GM12878 (cell line): ENCODE measurements around the gene GID8. TPM values are rescaled to one million over a fixed set of nuclear protein-coding genes. Genes with fewer than 3 reads are reported as not detected.

Experiments used
- ATAC-seq: fragments of 200-7000 bp; cut with Tn5 transposase; 3 replicates; pipeline ENCODE4 v1.9.1; 2020; ENCODE audit warnings: mild to moderate bottlenecking, moderate library complexity
- BruUV-seq: library from RNA; stranded (reverse); fragments of 400-500 nt; replicated peaks from 2 replicates; lab custom pipeline; 2021; lab: Mats Ljungman, UMichigan
- CTCF ChIA-PET: fragments of 300-600 bp; sonication (Branson Sonifier 250); formaldehyde crosslinking; extraction: SDS; loops from one replicate; lab custom pipeline; 2021; ENCODE audit warnings: inconsistent platforms; lab: Yijun Ruan, JAX
- POLR2A ChIA-PET: fragments of 350-600 bp; formaldehyde crosslinking; extraction: SDS; loops from one replicate; lab custom pipeline; 2021; ENCODE audit warnings: inconsistent platforms; lab: Charles Lee
- RAD21 ChIA-PET: fragments of 300-600 bp; sonication (Branson Sonifier 250); formaldehyde crosslinking; loops from one replicate; lab custom pipeline; 2023; ENCODE audit warnings: antibody characterized with exemption; ENCODE audit not compliant: unreplicated experiment; lab: Charles Lee
- SMC1A ChIA-PET: fragments of 300-600 bp; sonication (Branson Sonifier 250); formaldehyde crosslinking; loops from one replicate; lab custom pipeline; 2023; ENCODE audit not compliant: unreplicated experiment, uncharacterized antibody; lab: Charles Lee
- DNase-seq: peaks from one replicate; pipeline ENCODE4 v3.0.0-alpha.2; 2011; ENCODE audit warnings: low read depth, low spot score
- FAIRE-seq: peaks from 3 replicates; lab custom pipeline; 2011; peaks lifted over from hg19 to GRCh38; lab: Jason Lieb, UNC
- H2AFZ ChIP-seq: 2 replicates; pipeline ENCODE4 v1.6.0; 2011; ENCODE audit warnings: low read depth, low read length, control low read depth; ENCODE audit not compliant: control insufficient read depth
- H3K27ac ChIP-seq: 2 replicates; pipeline ENCODE4 v1.5.1; 2011; ENCODE audit warnings: control low read depth; ENCODE audit not compliant: control insufficient read depth, insufficient read depth
- H3K27me3 ChIP-seq, 2 experiments: replicated peaks in 1 of 2; 2 replicates each; pipeline versions ENCODE4 v1.6.0 to v1.6.1; 2011; ENCODE audit warnings: low read length in 1 of 2; ENCODE audit not compliant: control insufficient read depth in 2 of 2, insufficient read depth in 2 of 2
- H3K36me3 ChIP-seq, 2 experiments: 2 replicates each; pipeline ENCODE4 v1.5.1; 2011; ENCODE audit warnings: low read length in 1 of 2; ENCODE audit not compliant: control insufficient read depth in 2 of 2, insufficient read depth in 2 of 2
- H3K4me1 ChIP-seq: 2 replicates; pipeline ENCODE4 v1.6.1; 2011; ENCODE audit warnings: mild to moderate bottlenecking, low read length, moderate library complexity, mixed read lengths; ENCODE audit not compliant: control insufficient read depth, insufficient read depth
- H3K4me2 ChIP-seq: 2 replicates; pipeline ENCODE4 v1.6.0; 2011; ENCODE audit warnings: control low read depth; ENCODE audit not compliant: control insufficient read depth, insufficient read depth
- H3K4me3 ChIP-seq: fragments of 200-600 bp; sonication (generic); 2 replicates; pipeline ENCODE4 v1.5.1; 2016
- H3K79me2 ChIP-seq: 2 replicates; pipeline ENCODE4 v1.6.0; 2011; ENCODE audit warnings: low read length; ENCODE audit not compliant: control insufficient read depth, insufficient read depth
- H3K9ac ChIP-seq: 2 replicates; pipeline ENCODE4 v1.8.0; 2011; ENCODE audit warnings: low read length, control low read depth, mixed read lengths; ENCODE audit not compliant: control insufficient read depth, insufficient read depth
- H3K9me3 ChIP-seq: replicated peaks from 3 replicates; pipeline ENCODE4 v1.5.1; 2011; ENCODE audit warnings: mild to moderate bottlenecking, low read length; ENCODE audit not compliant: control insufficient read depth, insufficient read depth
- H4K20me1 ChIP-seq: 2 replicates; pipeline ENCODE4 v1.6.0; 2011; ENCODE audit not compliant: control insufficient read depth, insufficient read depth
- IRF3 ChIP-seq: fragments of 450-650 bp; IDR thresholded peaks from 2 replicates; pipeline ENCODE4 v1.6.1; 2014; ENCODE audit warnings: mild to moderate bottlenecking
- KAT2A ChIP-seq: conservative IDR thresholded peaks from 2 replicates; pipeline ENCODE4 v1.6.1; 2011; ENCODE audit warnings: low read depth, low read length; ENCODE audit not compliant: control insufficient read depth
- KDM1A ChIP-seq: fragments of 200-600 bp; sonication (generic); IDR thresholded peaks from 2 replicates; pipeline ENCODE4 v1.6.1; 2016; ENCODE audit warnings: borderline replicate concordance
- SPI1 ChIP-seq: IDR thresholded peaks from 2 replicates; pipeline ENCODE4 v1.6.1; 2011; ENCODE audit warnings: low read depth, mild to moderate bottlenecking, low read length, moderate library complexity, borderline replicate concordance; ENCODE audit not compliant: insufficient read depth
- ZNF592 ChIP-seq: fragments of 450-650 bp; IDR thresholded peaks from 2 replicates; pipeline ENCODE4 v1.6.1; 2017; ENCODE audit warnings: mild to moderate bottlenecking, moderate library complexity
- ZNF622 ChIP-seq: fragments of 450-650 bp; IDR thresholded peaks from 2 replicates; pipeline ENCODE4 v1.6.1; 2017; ENCODE audit warnings: mild to moderate bottlenecking, inconsistent platforms
- ZZZ3 ChIP-seq: IDR thresholded peaks from 2 replicates; pipeline ENCODE4 v1.6.1; 2011; ENCODE audit warnings: low read depth; ENCODE audit not compliant: control insufficient read depth, insufficient read length
- WGBS: methylation state at CpG from one replicate; pipeline ENCODE4 v1.1.6; 2016; ENCODE audit warnings: low lambda C conversion rate; ENCODE audit not compliant: insufficient replicate concordance, insufficient coverage; ENCODE audit errors: missing lambda C conversion rate; 5-methylcytosine and 5-hydroxymethylcytosine counted together
- in situ Hi-C: fragments of 300-500 bp; cut with MboI; formaldehyde crosslinking; loops from 9 replicates; pipeline ENCODE4 v1.14.3; 2018; ENCODE audit warnings: mixed read lengths
- intact Hi-C: fragments of 100-400 bp; cut with micrococcal nuclease; formaldehyde crosslinking; loops from one replicate; pipeline ENCODE4 v1.14.2; 2022; ENCODE audit not compliant: unreplicated experiment
- polyA plus RNA-seq, 11 experiments: library from polyadenylated mRNA; depleted of rRNA in 4 of 11; unstranded in 6 of 11; stranded (reverse) in 5 of 11; fragments of >200 nt; fragmentation: Nextera tagmentation in 4 of 11; fragmentation: Illumina TruSeq in 1 of 11; extraction: Ambion mirVana in 4 of 11; extraction: Trizol in 1 of 11; gene quantifications; 1 replicate in 1 of 11; 2 replicates in 10 of 11; pipeline versions ENCODE4 v1.2.1 to v1.2.3, GENCODE V29; 2011 to 2016; ENCODE audit warnings: inconsistent platforms in 2 of 11, missing spikeins in 2 of 11, low read depth in 1 of 11
- total RNA-seq, 4 experiments: library from RNA; depleted of rRNA in 3 of 4; stranded (reverse); fragments of >200 nt in 3 of 4; fragmentation: Illumina TruSeq in 1 of 4; extraction: Trizol in 1 of 4; gene quantifications; 2 replicates each; pipeline versions ENCODE4 v1.2.1 to v1.2.3, GENCODE V29; 2013 to 2021

GID8 gene
- total and polyA plus RNA-seq, 10 of the 15 experiments (the other 5 are each of a cell fraction or from before 2014, with no cell fraction given), result 12.0 to 33.8 (median 22.2) TPM

- Histone ChIP-seq H3K9ac (no peak overlapping the region), H3K9me3 (no peaks in the 10 kb centered on the region), H3K36me3 (peaks cover 16 to 30% of the 10 kb centered on the region in 2 experiments; a peak in 3 of 4 replicates), H2AFZ (no peak overlapping the region), H3K27me3 (no peaks in the 10 kb centered on the region), H3K4me1 (no peaks in the 10 kb centered on the region), H3K79me2 (no peaks in the 10 kb centered on the region; the same call in none of the 2 replicates), H4K20me1 (no peaks in the 10 kb centered on the region), H3K4me3 (no peak overlapping the region), H3K27ac (no peak overlapping the region), H3K4me2 (no peak overlapping the region)
- no peak for ATAC-seq
- no TSS peak for BruUV-seq
- in situ Hi-C loops (no loop called here), intact Hi-C loops (no loop called here)
- TF ChIP-seq IRF3, result no peak
- ChIA-PET CTCF (interaction anchor here (0.7 to 1.2 kb wide), 2 partner anchors 11 to 139 kb away, joined by 3 read pairs; no protein-coding TSS in a partner anchor), POLR2A (no interaction called here), SMC1A (no interaction called here), RAD21 (no interaction called here)
- WGBS, result 98% methylated on average over 8 of the region's 8 CpGs
- DNase-seq, result no peak
- FAIRE-seq, result no peak
Measured at GRCh38 chr20:62961799-62962198, 23.9 kb downstream of the GID8 start.

- in situ Hi-C loops, result no loop called here
- no peak overlapping the region for H3K4me3 ChIP-seq
- ChIA-PET CTCF (interaction anchor here (0.7 to 1.2 kb wide), 2 partner anchors 10 to 139 kb away, joined by 3 read pairs; no protein-coding TSS in a partner anchor), POLR2A (no interaction called here), RAD21 (no interaction called here), SMC1A (no interaction called here)
- DNase-seq (no peak), ATAC-seq (no peak), FAIRE-seq (no peak)
- no peak overlapping the region for H3K9ac ChIP-seq
- intact Hi-C loops, result no loop called here
- H3K27me3 ChIP-seq, result no peaks in the 10 kb centered on the region
- H4K20me1 ChIP-seq, result no peaks in the 10 kb centered on the region
- no peak overlapping the region for H2AFZ ChIP-seq
- no TSS peak for BruUV-seq
- WGBS, result 97% methylated on average over 30 of the region's 30 CpGs
- no peak overlapping the region for H3K4me2 ChIP-seq
- no peaks in the 10 kb centered on the region for H3K79me2 ChIP-seq
- peaks cover 16 to 25% of the 10 kb centered on the region in 2 experiments; a peak in 3 of 4 replicates for H3K36me3 ChIP-seq
- no peaks in the 10 kb centered on the region for H3K4me1 ChIP-seq
- no peak overlapping the region for H3K27ac ChIP-seq
- no peaks in the 10 kb centered on the region for H3K9me3 ChIP-seq
- no peak for TF ChIP-seq SPI1
- no peak for TF ChIP-seq ZNF592
- TF ChIP-seq ZNF622, result no peak
- no peak for TF ChIP-seq KDM1A
- TF ChIP-seq ZZZ3, result no peak
- TF ChIP-seq KAT2A, result no peak
Measured at GRCh38 chr20:62962221-62962879, 24.4 kb downstream of the GID8 start.
